ENCODE results near the gene MASP1.

GRCh38 chr3:187336322-187336721 lies 44.8 kb upstream of the MASP1 start:
- TF ChIP-seq CTCF (IDR thresholded peaks at IDR 0.05) (no peak), POLR2A (IDR thresholded peaks at IDR 0.05) (no peak)

All from lower leg skin (tissue), 3 donors.